ENCODE data around the gene LRP5.

- no peak for TF ChIP-seq POLR2A (IDR thresholded peaks at IDR 0.05)
- TF ChIP-seq CTCF (IDR thresholded peaks at IDR 0.05), result no peak
- no peak for TF ChIP-seq EP300 (IDR thresholded peaks at IDR 0.05)
Measured at GRCh38 chr11:68420171-68420570, 107.8 kb downstream of the LRP5 start.

Measured in gastroesophageal sphincter (tissue), 3 donors.